Activated CD8-positive, alpha-beta memory T cell treated with anti-CD3 and anti-CD28 coated beads for 48 hours (primary cell): ENCODE measurements around the gene CTSE.

Source experiments
- DNase-seq, 3 experiments: peaks; one replicate each; pipeline ENCODE4 v3.0.0-alpha.2; 2020; ENCODE audit warnings: low read depth in 2 of 3, low spot score in 2 of 3

The CTSE gene

GRCh38 chr1:205994346-205994745 lies 29.3 kb downstream of the CTSE start:
- no peak for DNase-seq

GRCh38 chr1:205993068-205993467 lies 30.6 kb downstream of the CTSE start:
- DNase-seq = no peak

GRCh38 chr1:205992218-205992882 lies 31.3 kb downstream of the CTSE start:
- DNase-seq = no peak

GRCh38 chr1:205991237-205991636 lies 32.5 kb downstream of the CTSE start:
- no peak for DNase-seq

GRCh38 chr1:205990226-205990625 lies 33.5 kb downstream of the CTSE start:
- no peak for DNase-seq

GRCh38 chr1:205989786-205990185 lies 33.9 kb downstream of the CTSE start:
- no peak for DNase-seq

- no peak for DNase-seq
Observed at GRCh38 chr1:205988585-205988995, 35.1 kb downstream of the CTSE start.

GRCh38 chr1:205986861-205987260 lies 36.8 kb downstream of the CTSE start:
- DNase-seq = no peak

GRCh38 chr1:205986292-205986691 lies 37.4 kb downstream of the CTSE start:
- no peak for DNase-seq

- DNase-seq = no peak
Observed at GRCh38 chr1:205985330-205986005, 38.2 kb downstream of the CTSE start.

- DNase-seq = no peak
Observed at GRCh38 chr1:205983925-205984725, 39.6 kb downstream of the CTSE start.

- DNase-seq = no peak
Observed at GRCh38 chr1:205981257-205981656, 42.4 kb downstream of the CTSE start.

- DNase-seq = no peak
Observed at GRCh38 chr1:205980237-205980870, 43.3 kb downstream of the CTSE start.

GRCh38 chr1:205979301-205979700 lies 44.4 kb downstream of the CTSE start:
- no peak for DNase-seq

GRCh38 chr1:205978676-205979075 lies 45.0 kb downstream of the CTSE start:
- DNase-seq = no peak

GRCh38 chr1:205977402-205978014 lies 46.2 kb downstream of the CTSE start:
- peak; percentile 46 to 64 (median 48) for DNase-seq

- DNase-seq = no peak
Observed at GRCh38 chr1:205976708-205977401, 46.8 kb downstream of the CTSE start.

- no peak for DNase-seq
Observed at GRCh38 chr1:205976036-205976435, 47.7 kb downstream of the CTSE start.

GRCh38 chr1:205975387-205975998 lies 48.2 kb downstream of the CTSE start:
- DNase-seq = no peak

- no peak for DNase-seq
Observed at GRCh38 chr1:205974712-205975111, 49.0 kb downstream of the CTSE start.
